WERI-Rb-1 (cell line): ENCODE results near the gene MACROD2.
A peak's percentile ranks its signal among the peaks of the same experiment; 100 is the strongest.

Experiments
- DNase-seq: peaks from one replicate; pipeline ENCODE4 v3.0.0-alpha.2; 2020
- H3K27ac ChIP-seq: fragments of 250-450 bp; sonication (Bioruptor Pico); 2 replicates; pipeline ENCODE4 v1.5.1; 2020; ENCODE audit warnings: mild to moderate bottlenecking, moderate library complexity
- H3K27me3 ChIP-seq: fragments of 250-450 bp; sonication (Bioruptor Pico); 2 replicates; pipeline ENCODE4 v1.5.1; 2021; ENCODE audit warnings: mild to moderate bottlenecking, low read depth, moderate library complexity; ENCODE audit not compliant: insufficient read depth, severe bottlenecking
- H3K36me3 ChIP-seq: fragments of 250-450 bp; sonication (Bioruptor Pico); 2 replicates; pipeline ENCODE4 v1.5.1; 2020; ENCODE audit warnings: mild to moderate bottlenecking, moderate library complexity
- H3K4me3 ChIP-seq: 2 replicates; pipeline ENCODE4 v1.5.1; 2011; ENCODE audit warnings: low read depth, mild to moderate bottlenecking, control low read depth, low read length
- H3K9me3 ChIP-seq: fragments of 250-450 bp; sonication (Bioruptor Pico); 2 replicates; pipeline ENCODE4 v1.5.1; 2021; ENCODE audit warnings: mild to moderate bottlenecking, moderate library complexity; ENCODE audit not compliant: severe bottlenecking
- CTCF ChIP-seq: IDR thresholded peaks from 2 replicates; pipeline ENCODE4 v1.5.1; 2011; ENCODE audit warnings: low read depth, mild to moderate bottlenecking, control low read depth, inconsistent platforms, low read length

MACROD2 gene

GRCh38 chr20:14299831-14300230 is 304.5 kb downstream of the MACROD2 start:
- Histone ChIP-seq H3K9me3 (no peaks in the 10 kb centered on the region), H3K4me3 (no peak overlapping the region), H3K36me3 (no peaks in the 10 kb centered on the region), H3K27me3 (no peaks in the 10 kb centered on the region), H3K27ac (no peak overlapping the region)
- no peak for DNase-seq
- no peak for TF ChIP-seq CTCF

GRCh38 chr20:14303106-14303505 is 307.8 kb downstream of the MACROD2 start:
- TF ChIP-seq CTCF: no peak
- H3K27me3 ChIP-seq: no peaks in the 10 kb centered on the region
- DNase-seq: peak; percentile 36
- H3K36me3 ChIP-seq: no peaks in the 10 kb centered on the region
- H3K4me3 ChIP-seq: no peak overlapping the region
- H3K27ac ChIP-seq: no peak overlapping the region
- H3K9me3 ChIP-seq: no peaks in the 10 kb centered on the region

- no peaks in the 10 kb centered on the region for H3K36me3 ChIP-seq
- H3K27ac ChIP-seq: no peak overlapping the region
- no peaks in the 10 kb centered on the region for H3K27me3 ChIP-seq
- TF ChIP-seq CTCF: no peak
- no peaks in the 10 kb centered on the region for H3K9me3 ChIP-seq
- DNase-seq: no peak
- H3K4me3 ChIP-seq: no peak overlapping the region
These were observed 308.3 kb downstream of the MACROD2 start for GRCh38 chr20:14303651-14304050.

GRCh38 chr20:14304472-14304871 is 309.2 kb downstream of the MACROD2 start:
- Histone ChIP-seq H3K27ac (no peak overlapping the region), H3K9me3 (no peaks in the 10 kb centered on the region), H3K4me3 (no peak overlapping the region), H3K27me3 (no peaks in the 10 kb centered on the region), H3K36me3 (no peaks in the 10 kb centered on the region)
- DNase-seq: no peak
- TF ChIP-seq CTCF: no peak

GRCh38 chr20:14307956-14308355 is 312.6 kb downstream of the MACROD2 start:
- no peak overlapping the region for H3K4me3 ChIP-seq
- H3K27me3 ChIP-seq: no peaks in the 10 kb centered on the region
- TF ChIP-seq CTCF: no peak
- no peak for DNase-seq
- no peaks in the 10 kb centered on the region for H3K9me3 ChIP-seq
- H3K36me3 ChIP-seq: no peaks in the 10 kb centered on the region
- no peak overlapping the region for H3K27ac ChIP-seq

- no peaks in the 10 kb centered on the region for H3K36me3 ChIP-seq
- DNase-seq: no peak
- no peaks in the 10 kb centered on the region for H3K9me3 ChIP-seq
- H3K4me3 ChIP-seq: no peak overlapping the region
- H3K27me3 ChIP-seq: no peaks in the 10 kb centered on the region
- no peak overlapping the region for H3K27ac ChIP-seq
- TF ChIP-seq CTCF: no peak
These were observed 315.8 kb downstream of the MACROD2 start for GRCh38 chr20:14310977-14311627.
